Trophoblast cell (in vitro differentiated cells and primary cell): ENCODE results near the gene HEATR9.

Experiments
- DNase-seq, 2 donors: peaks; one replicate each; pipeline ENCODE4 v3.0.0-alpha.2; 2016
- H2AFZ ChIP-seq: 2 replicates; pipeline ENCODE4 v1.6.1; 2013; ENCODE audit warnings: low read length, moderate library complexity, mild to moderate bottlenecking; ENCODE audit not compliant: insufficient read depth, poor library complexity
- H2AK5ac ChIP-seq: 2 replicates; pipeline ENCODE4 v1.6.1; 2013; ENCODE audit warnings: mild to moderate bottlenecking, low read length
- H2BK120ac ChIP-seq: 2 replicates; pipeline ENCODE4 v1.6.1; 2013; ENCODE audit warnings: low read length, mild to moderate bottlenecking, moderate library complexity; ENCODE audit not compliant: insufficient read depth, poor library complexity
- H2BK12ac ChIP-seq: 2 replicates; pipeline ENCODE4 v1.6.1; 2013; ENCODE audit warnings: mild to moderate bottlenecking, low read length, moderate library complexity
- H2BK5ac ChIP-seq: 2 replicates; pipeline ENCODE4 v1.6.1; 2013; ENCODE audit warnings: low read length, low read depth, moderate library complexity, mild to moderate bottlenecking; ENCODE audit not compliant: poor library complexity
- H3K14ac ChIP-seq: 2 replicates; pipeline ENCODE4 v1.6.1; 2013; ENCODE audit warnings: mild to moderate bottlenecking, low read length
- H3K18ac ChIP-seq: 2 replicates; pipeline ENCODE4 v1.6.1; 2013; ENCODE audit warnings: mild to moderate bottlenecking, low read length
- H3K23ac ChIP-seq: 2 replicates; pipeline ENCODE4 v1.6.1; 2013; ENCODE audit warnings: low read length
- H3K27ac ChIP-seq: 2 replicates; pipeline ENCODE4 v1.5.1; 2013; ENCODE audit warnings: low read depth, mild to moderate bottlenecking, inconsistent platforms, low read length, moderate library complexity
- H3K27me3 ChIP-seq: 2 replicates; pipeline ENCODE4 v1.6.1; 2013; ENCODE audit warnings: inconsistent platforms, mild to moderate bottlenecking, low read length, moderate library complexity; ENCODE audit not compliant: insufficient read depth
- H3K36me3 ChIP-seq, 2 experiments: 1 replicate in 1 of 2; 2 replicates in 1 of 2; pipeline ENCODE4 v1.6.1; 2013; ENCODE audit warnings: low read length in 2 of 2, mild to moderate bottlenecking in 2 of 2, moderate library complexity in 1 of 2; ENCODE audit not compliant: insufficient read depth in 2 of 2, control insufficient read depth in 1 of 2
- H3K4ac ChIP-seq: 2 replicates; pipeline ENCODE4 v1.6.1; 2013; ENCODE audit warnings: low read depth, mild to moderate bottlenecking, low read length, moderate library complexity
- H3K4me1 ChIP-seq, 2 experiments: 1 replicate in 1 of 2; 2 replicates in 1 of 2; pipeline ENCODE4 v1.6.1; 2013; ENCODE audit warnings: low read length in 2 of 2, mild to moderate bottlenecking in 2 of 2, moderate library complexity in 1 of 2; ENCODE audit not compliant: insufficient read depth in 2 of 2, control insufficient read depth in 1 of 2
- H3K4me2 ChIP-seq: 2 replicates; pipeline ENCODE4 v1.6.1; 2013; ENCODE audit warnings: inconsistent platforms, mild to moderate bottlenecking, low read length, moderate library complexity
- H3K4me3 ChIP-seq: 2 replicates; pipeline ENCODE4 v1.5.1; 2013; ENCODE audit warnings: mild to moderate bottlenecking, low read depth, low read length, inconsistent platforms
- H3K79me1 ChIP-seq: one replicate; pipeline ENCODE4 v1.6.1; 2013; ENCODE audit warnings: low read length
- H3K79me2 ChIP-seq: 2 replicates; pipeline ENCODE4 v1.6.1; 2013; ENCODE audit warnings: low read length, mild to moderate bottlenecking; ENCODE audit not compliant: control insufficient read depth, insufficient read depth, poor library complexity
- H3K9ac ChIP-seq: 2 replicates; pipeline ENCODE4 v1.6.1; 2013; ENCODE audit warnings: mild to moderate bottlenecking, low read length
- H3K9me3 ChIP-seq: 2 replicates; pipeline ENCODE4 v1.6.1; 2013; ENCODE audit warnings: low read depth, mild to moderate bottlenecking, control low read depth, inconsistent platforms, low read length; ENCODE audit not compliant: insufficient read depth
- H4K12ac ChIP-seq: 2 replicates; pipeline ENCODE4 v1.6.1; 2013; ENCODE audit warnings: low read depth, mild to moderate bottlenecking, low read length, moderate library complexity
- H4K8ac ChIP-seq: 2 replicates; pipeline ENCODE4 v1.6.1; 2013; ENCODE audit warnings: low read depth, mild to moderate bottlenecking, low read length, moderate library complexity
- H4K91ac ChIP-seq: one replicate; pipeline ENCODE4 v1.6.1; 2013; ENCODE audit warnings: low read depth, mild to moderate bottlenecking, low read length, moderate library complexity
- whole genome bisulfite sequencing: extraction: QIAGEN DNeasy Blood & Tissue Kit; methylation state at CpG from one replicate; pipeline ENCODE4 v1.1.7; 2013; ENCODE audit warnings: missing lambda C conversion rate; ENCODE audit not compliant: insufficient read length, insufficient coverage; ENCODE audit errors: extremely low coverage; 5-methylcytosine and 5-hydroxymethylcytosine counted together

Gene HEATR9

DNA sequence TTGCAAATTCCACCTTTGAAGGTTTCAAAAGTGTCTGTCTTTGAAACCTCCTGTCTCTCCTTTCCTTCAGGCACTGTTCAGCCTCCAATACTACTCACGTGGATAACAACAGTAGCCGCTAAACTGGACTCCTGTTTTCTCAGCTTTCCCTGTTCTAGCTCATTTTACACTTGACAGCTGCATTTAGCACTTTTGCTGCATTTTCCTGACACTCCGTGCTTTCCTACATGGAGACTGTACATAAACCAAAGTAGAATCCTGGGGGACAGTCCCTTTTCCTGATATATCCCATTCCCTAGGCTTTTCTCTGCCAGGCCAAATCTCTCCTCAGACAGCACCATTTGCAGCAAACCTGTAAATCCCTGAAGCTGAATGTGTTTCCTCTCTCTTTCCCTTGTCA lies 7.8 kb upstream of the HEATR9 start:
- peaks cover 6% of the 10 kb centered on the region in 2 experiments for H3K4me1 ChIP-seq
- H3K79me2 ChIP-seq, result no peaks in the 10 kb centered on the region
- no peak overlapping the region for H2BK12ac ChIP-seq
- H3K9me3 ChIP-seq, result no peaks in the 10 kb centered on the region
- no peak overlapping the region for H3K27ac ChIP-seq
- no peak overlapping the region for H2BK120ac ChIP-seq
- H4K8ac ChIP-seq, result no peak overlapping the region
- H2BK5ac ChIP-seq, result no peak overlapping the region
- H3K4ac ChIP-seq, result no peak overlapping the region
- H3K18ac ChIP-seq, result no peak overlapping the region
- H2AK5ac ChIP-seq, result no peak overlapping the region
- no peak overlapping the region for H3K4me2 ChIP-seq
- WGBS, result no CpG with 5 or more reads among the region's 3 CpGs
- H3K9ac ChIP-seq, result no peak overlapping the region
- H3K79me1 ChIP-seq, result no peaks in the 10 kb centered on the region
- no peak overlapping the region for H3K4me3 ChIP-seq
- H4K91ac ChIP-seq, result no peak overlapping the region
- H3K14ac ChIP-seq, result no peak overlapping the region
- H3K23ac ChIP-seq, result no peak overlapping the region
- no peak overlapping the region for H4K12ac ChIP-seq
- H3K27me3 ChIP-seq, result no peaks in the 10 kb centered on the region
- no peaks in the 10 kb centered on the region for H3K36me3 ChIP-seq
- DNase-seq, result no peak
- H2AFZ ChIP-seq, result no peak overlapping the region

DNA sequence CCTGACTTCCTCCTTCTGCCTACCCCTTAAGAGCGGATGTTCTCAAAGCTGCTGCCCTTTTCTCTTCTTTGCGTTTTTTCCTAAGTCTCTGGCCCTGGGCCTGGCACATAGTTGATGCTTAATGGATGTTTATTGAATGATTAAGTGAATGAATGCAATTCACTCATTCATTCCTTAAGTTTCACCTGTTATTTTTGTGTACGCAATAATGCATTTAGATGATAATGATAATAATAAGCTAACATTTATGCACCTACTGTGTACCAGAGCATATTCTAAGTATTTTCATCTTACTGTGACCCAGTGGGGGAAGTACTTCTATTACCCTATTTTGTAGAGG lies 7.1 kb upstream of the HEATR9 start:
- Histone ChIP-seq H4K8ac (no peak overlapping the region), H3K9me3 (no peaks in the 10 kb centered on the region), H4K91ac (no peak overlapping the region), H3K4me2 (no peak overlapping the region), H3K79me1 (no peaks in the 10 kb centered on the region), H3K27me3 (no peaks in the 10 kb centered on the region), H3K9ac (no peak overlapping the region), H2BK5ac (no peak overlapping the region), H3K36me3 (no peaks in the 10 kb centered on the region), H2AFZ (no peak overlapping the region), H3K14ac (no peak overlapping the region), H3K79me2 (no peaks in the 10 kb centered on the region), H2AK5ac (no peak overlapping the region), H3K4me1 (peaks cover 6% of the 10 kb centered on the region in 2 experiments), H3K4ac (no peak overlapping the region), H4K12ac (no peak overlapping the region), H3K23ac (no peak overlapping the region), H3K18ac (no peak overlapping the region), H2BK12ac (no peak overlapping the region), H2BK120ac (no peak overlapping the region), H3K4me3 (no peak overlapping the region), H3K27ac (no peak overlapping the region)
- WGBS, result no CpG with 5 or more reads among the region's 3 CpGs
- no peak for DNase-seq

GRCh38 chr17:35875072-35875799 lies 6.5 kb upstream of the HEATR9 start:
- H3K79me2 ChIP-seq, result no peaks in the 10 kb centered on the region
- no peaks in the 10 kb centered on the region for H3K36me3 ChIP-seq
- H3K18ac ChIP-seq, result no peak overlapping the region
- H3K23ac ChIP-seq, result no peak overlapping the region
- H3K79me1 ChIP-seq, result no peaks in the 10 kb centered on the region
- H2AFZ ChIP-seq, result no peak overlapping the region
- H4K8ac ChIP-seq, result no peak overlapping the region
- no peak overlapping the region for H4K12ac ChIP-seq
- DNase-seq, result no peak
- H2BK5ac ChIP-seq, result no peak overlapping the region
- no peak overlapping the region for H3K4me3 ChIP-seq
- H2AK5ac ChIP-seq, result no peak overlapping the region
- WGBS, result no CpG with 5 or more reads among the region's 5 CpGs
- no peak overlapping the region for H2BK12ac ChIP-seq
- no peak overlapping the region for H3K4me2 ChIP-seq
- no peak overlapping the region for H3K9ac ChIP-seq
- peaks cover 6% of the 10 kb centered on the region in 2 experiments for H3K4me1 ChIP-seq
- H3K14ac ChIP-seq, result no peak overlapping the region
- H4K91ac ChIP-seq, result no peak overlapping the region
- H3K9me3 ChIP-seq, result no peaks in the 10 kb centered on the region
- no peaks in the 10 kb centered on the region for H3K27me3 ChIP-seq
- no peak overlapping the region for H3K27ac ChIP-seq
- no peak overlapping the region for H3K4ac ChIP-seq
- H2BK120ac ChIP-seq, result no peak overlapping the region

GRCh38 chr17:35872196-35872980 lies 3.7 kb upstream of the HEATR9 start:
- H3K4me1 ChIP-seq, result peaks cover 6% of the 10 kb centered on the region in 2 experiments
- no peaks in the 10 kb centered on the region for H3K79me1 ChIP-seq
- no peak overlapping the region for H4K8ac ChIP-seq
- no peaks in the 10 kb centered on the region for H3K27me3 ChIP-seq
- H4K91ac ChIP-seq, result no peak overlapping the region
- no peak overlapping the region for H3K14ac ChIP-seq
- no peak overlapping the region for H3K4me3 ChIP-seq
- no peak overlapping the region for H3K9ac ChIP-seq
- no peak overlapping the region for H3K23ac ChIP-seq
- H2AK5ac ChIP-seq, result no peak overlapping the region
- 100% methylated on average over 1 of the region's 12 CpGs for WGBS
- H3K36me3 ChIP-seq, result no peaks in the 10 kb centered on the region
- no peak overlapping the region for H3K18ac ChIP-seq
- no peak overlapping the region for H3K27ac ChIP-seq
- H2BK5ac ChIP-seq, result no peak overlapping the region
- H3K4me2 ChIP-seq, result no peak overlapping the region
- no peak overlapping the region for H2BK120ac ChIP-seq
- no peak overlapping the region for H2AFZ ChIP-seq
- H2BK12ac ChIP-seq, result no peak overlapping the region
- H3K79me2 ChIP-seq, result no peaks in the 10 kb centered on the region
- no peaks in the 10 kb centered on the region for H3K9me3 ChIP-seq
- no peak for DNase-seq
- H4K12ac ChIP-seq, result no peak overlapping the region
- no peak overlapping the region for H3K4ac ChIP-seq
